Endothelial cell of umbilical vein (primary cell): ENCODE measurements around the gene P2RX3.

ENCODE experiments used
- CTCF ChIP-seq, 2 donors: IDR thresholded peaks; 1 replicate in 1 of 2; 2 replicates in 1 of 2; pipeline ENCODE4 v1.5.1; 2011; ENCODE audit warnings: low read length in 2 of 2, mild to moderate bottlenecking in 2 of 2, moderate library complexity in 2 of 2, control low read depth in 1 of 2, inconsistent platforms in 1 of 2, low read depth in 1 of 2; ENCODE audit not compliant: insufficient read depth in 1 of 2; ENCODE audit errors: extremely low read depth in 1 of 2
- EZH2 ChIP-seq: IDR thresholded peaks from 2 replicates; pipeline ENCODE4 v1.6.1; 2012; ENCODE audit warnings: borderline replicate concordance, low read depth, mild to moderate bottlenecking, moderate library complexity, low read length, inconsistent platforms; ENCODE audit not compliant: severe bottlenecking
- POLR2A ChIP-seq: IDR thresholded peaks from 2 replicates; pipeline ENCODE4 v1.6.1; 2012; ENCODE audit warnings: low read depth, mild to moderate bottlenecking, control low read depth, low read length
- POLR2AphosphoS5 ChIP-seq: IDR thresholded peaks from 2 replicates; pipeline ENCODE4 v1.6.1; 2012; ENCODE audit warnings: low read depth, mild to moderate bottlenecking, control low read depth, low read length, moderate library complexity; ENCODE audit not compliant: insufficient read depth

- TF ChIP-seq CTCF (IDR thresholded peaks at IDR 0.05; ENCODE audit: extremely low read depth in 1 of 2, insufficient read depth in 1 of 2, low read depth in 1 of 2, low read length in 2 of 2), result no peak
- no peak for TF ChIP-seq POLR2AphosphoS5
- no peak for TF ChIP-seq EZH2
- TF ChIP-seq POLR2A, result no peak
Observed at GRCh38 chr11:57421066-57421465, 82.9 kb downstream of the P2RX3 start.
